ENCODE measurements around the gene TANC1. TPM values are rescaled to one million over a fixed set of nuclear protein-coding genes. Genes with fewer than 3 reads are reported as not detected.

Gene TANC1
- total RNA-seq, 1 donor, result 34.7 TPM

GRCh38 chr2:159086342-159086741 lies 117.9 kb downstream of the TANC1 start:
- H3K4me2 ChIP-seq (ENCODE audit: insufficient read depth, low read length), result no peak overlapping the region
- no peak overlapping the region for H2AFZ ChIP-seq (ENCODE audit: low read length)
- no peak overlapping the region for H3K4me3 ChIP-seq (ENCODE audit: insufficient read depth, low read length)
- no peak overlapping the region for H3K27ac ChIP-seq (ENCODE audit: low read depth, low read length)
- no peaks in the 10 kb centered on the region for H4K20me1 ChIP-seq (ENCODE audit: insufficient read depth, low read length)
- DNase-seq (ENCODE audit: insufficient read length, low spot score, missing footprints), result no peak
- no peaks in the 10 kb centered on the region for H3K9me3 ChIP-seq (ENCODE audit: low read depth, low read length)
- no peak for TF ChIP-seq CTCF (IDR thresholded peaks at IDR 0.05; ENCODE audit: extremely low read depth, low read depth, low read length)
- peaks cover 26% of the 10 kb centered on the region for H3K79me2 ChIP-seq (ENCODE audit: insufficient read depth, low read length)
- no peaks in the 10 kb centered on the region for H3K36me3 ChIP-seq (ENCODE audit: insufficient read depth, low read length)
- H3K27me3 ChIP-seq (ENCODE audit: insufficient read depth, low read length), result no peaks in the 10 kb centered on the region
- peaks cover 52% of the 10 kb centered on the region for H3K4me1 ChIP-seq (ENCODE audit: insufficient read depth, low read length)

- Histone ChIP-seq H3K9me3 (ENCODE audit: low read depth, low read length) (no peaks in the 10 kb centered on the region), H3K4me2 (ENCODE audit: insufficient read depth, low read length) (no peak overlapping the region), H2AFZ (ENCODE audit: low read length) (no peak overlapping the region), H3K27me3 (ENCODE audit: insufficient read depth, low read length) (no peaks in the 10 kb centered on the region), H3K4me3 (ENCODE audit: insufficient read depth, low read length) (no peak overlapping the region), H3K79me2 (ENCODE audit: insufficient read depth, low read length) (peaks cover 26% of the 10 kb centered on the region), H3K4me1 (ENCODE audit: insufficient read depth, low read length) (peaks cover 57% of the 10 kb centered on the region), H4K20me1 (ENCODE audit: insufficient read depth, low read length) (no peaks in the 10 kb centered on the region), H3K27ac (ENCODE audit: low read depth, low read length) (no peak overlapping the region), H3K36me3 (ENCODE audit: insufficient read depth, low read length) (no peaks in the 10 kb centered on the region)
- no peak for TF ChIP-seq CTCF (IDR thresholded peaks at IDR 0.05; ENCODE audit: extremely low read depth, low read depth, low read length)
- no peak for DNase-seq (ENCODE audit: insufficient read length, low spot score, missing footprints)
Observed at GRCh38 chr2:159086826-159087225, 118.4 kb downstream of the TANC1 start.

- H3K4me2 ChIP-seq (ENCODE audit: insufficient read depth, low read length), result no peak overlapping the region
- no peak for DNase-seq (ENCODE audit: insufficient read length, low spot score, missing footprints)
- H3K4me3 ChIP-seq (ENCODE audit: insufficient read depth, low read length), result no peak overlapping the region
- peaks cover 34% of the 10 kb centered on the region for H3K79me2 ChIP-seq (ENCODE audit: insufficient read depth, low read length)
- no peak overlapping the region for H3K27ac ChIP-seq (ENCODE audit: low read depth, low read length)
- no peaks in the 10 kb centered on the region for H4K20me1 ChIP-seq (ENCODE audit: insufficient read depth, low read length)
- H3K27me3 ChIP-seq (ENCODE audit: insufficient read depth, low read length), result no peaks in the 10 kb centered on the region
- H2AFZ ChIP-seq (ENCODE audit: low read length), result no peak overlapping the region
- no peaks in the 10 kb centered on the region for H3K9me3 ChIP-seq (ENCODE audit: low read depth, low read length)
- H3K36me3 ChIP-seq (ENCODE audit: insufficient read depth, low read length), result no peaks in the 10 kb centered on the region
- peak; percentile 15 for TF ChIP-seq CTCF (IDR thresholded peaks at IDR 0.05; ENCODE audit: extremely low read depth, low read depth, low read length)
- peaks cover 70% of the 10 kb centered on the region for H3K4me1 ChIP-seq (ENCODE audit: insufficient read depth, low read length)
Observed at GRCh38 chr2:159088906-159089305, 120.5 kb downstream of the TANC1 start.

GRCh38 chr2:159089543-159089942 lies 121.1 kb downstream of the TANC1 start:
- H3K4me1 ChIP-seq (ENCODE audit: insufficient read depth, low read length), result peaks cover 70% of the 10 kb centered on the region
- H3K27ac ChIP-seq (ENCODE audit: low read depth, low read length), result peak overlapping the region; percentile 24
- H3K79me2 ChIP-seq (ENCODE audit: insufficient read depth, low read length), result peaks cover 38% of the 10 kb centered on the region
- no peak for DNase-seq (ENCODE audit: insufficient read length, low spot score, missing footprints)
- H4K20me1 ChIP-seq (ENCODE audit: insufficient read depth, low read length), result no peaks in the 10 kb centered on the region
- no peaks in the 10 kb centered on the region for H3K27me3 ChIP-seq (ENCODE audit: insufficient read depth, low read length)
- H3K9me3 ChIP-seq (ENCODE audit: low read depth, low read length), result no peaks in the 10 kb centered on the region
- H3K4me2 ChIP-seq (ENCODE audit: insufficient read depth, low read length), result no peak overlapping the region
- no peak overlapping the region for H2AFZ ChIP-seq (ENCODE audit: low read length)
- no peak for TF ChIP-seq CTCF (IDR thresholded peaks at IDR 0.05; ENCODE audit: extremely low read depth, low read depth, low read length)
- no peak overlapping the region for H3K4me3 ChIP-seq (ENCODE audit: insufficient read depth, low read length)
- no peaks in the 10 kb centered on the region for H3K36me3 ChIP-seq (ENCODE audit: insufficient read depth, low read length)

Measured in osteoblast (primary cell).